Vagina (tissue), 2 donors: Measurements from ENCODE around the gene EME2.

Experiments
- POLR2A ChIP-seq, 2 donors: fragments of 450-650 bp; IDR thresholded peaks; one replicate each; pipeline ENCODE4 v1.6.1; 2017; ENCODE audit warnings: antibody characterized with exemption in 2 of 2, mild to moderate bottlenecking in 2 of 2, moderate library complexity in 2 of 2
- POLR2AphosphoS5 ChIP-seq, 2 donors: sonication (generic); formaldehyde crosslinking; IDR thresholded peaks; one replicate each; pipeline ENCODE4 v1.9.0; 2017; ENCODE audit warnings: antibody characterized with exemption in 2 of 2, mild to moderate bottlenecking in 2 of 2, low read depth in 1 of 2; ENCODE audit not compliant: insufficient read depth in 1 of 2
- TF ChIP-seq, protein P1 (sequence below), 3 experiments: fragments of 450-650 bp in 2 of 3; fragments of 200-600 bp in 1 of 3; sonication (generic) in 1 of 3; IDR thresholded peaks; one replicate each; pipeline ENCODE4 v1.5.1; 2017 to 2019; ENCODE audit warnings: antibody characterized with exemption in 3 of 3, mild to moderate bottlenecking in 2 of 3, moderate library complexity in 2 of 3

DNA sequence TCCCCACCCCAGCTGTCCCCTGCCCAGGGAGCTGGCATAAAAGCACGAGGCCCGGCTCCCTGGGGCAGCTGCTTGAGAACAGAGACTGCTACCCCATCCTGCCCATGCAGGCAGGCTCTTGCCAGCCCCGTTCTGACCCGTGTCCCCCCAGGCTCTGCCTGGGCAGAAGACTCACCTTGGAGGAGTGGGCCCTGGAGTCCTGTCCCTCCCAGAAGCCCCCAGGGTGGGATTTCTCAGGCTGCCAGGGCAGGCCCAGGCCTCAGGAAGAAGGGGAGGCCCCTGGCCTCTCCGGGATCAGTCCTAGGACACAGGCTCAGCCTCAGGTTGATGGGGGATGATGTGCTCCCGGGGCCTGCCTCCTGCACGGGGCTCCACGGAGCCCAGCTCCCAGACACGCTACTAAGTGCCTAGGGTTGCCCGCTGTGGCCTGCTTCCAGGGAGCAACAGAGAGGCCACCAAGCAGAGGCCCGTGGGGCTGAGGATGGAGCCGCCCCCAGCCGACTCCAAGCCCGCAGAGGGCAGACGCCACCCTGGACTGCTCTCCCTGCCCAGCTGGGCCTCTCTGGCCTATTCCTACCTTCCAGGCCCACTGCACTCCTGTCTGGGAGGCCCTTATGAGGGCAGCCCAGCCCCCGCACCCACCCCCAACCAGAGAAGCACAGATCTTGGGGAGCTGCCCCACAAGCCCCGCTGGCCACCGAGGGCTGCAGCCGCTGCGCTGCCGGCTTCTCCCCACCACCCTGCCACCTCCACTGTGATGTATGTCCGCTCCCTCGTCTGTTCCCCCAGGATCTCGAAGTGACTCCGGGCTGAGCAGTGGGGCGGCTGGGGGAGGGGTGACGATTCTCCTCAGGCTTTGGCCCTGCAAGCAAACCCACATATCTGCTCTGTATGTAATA, 3.0 kb upstream of the EME2 start:
- TF ChIP-seq, protein P1, sequence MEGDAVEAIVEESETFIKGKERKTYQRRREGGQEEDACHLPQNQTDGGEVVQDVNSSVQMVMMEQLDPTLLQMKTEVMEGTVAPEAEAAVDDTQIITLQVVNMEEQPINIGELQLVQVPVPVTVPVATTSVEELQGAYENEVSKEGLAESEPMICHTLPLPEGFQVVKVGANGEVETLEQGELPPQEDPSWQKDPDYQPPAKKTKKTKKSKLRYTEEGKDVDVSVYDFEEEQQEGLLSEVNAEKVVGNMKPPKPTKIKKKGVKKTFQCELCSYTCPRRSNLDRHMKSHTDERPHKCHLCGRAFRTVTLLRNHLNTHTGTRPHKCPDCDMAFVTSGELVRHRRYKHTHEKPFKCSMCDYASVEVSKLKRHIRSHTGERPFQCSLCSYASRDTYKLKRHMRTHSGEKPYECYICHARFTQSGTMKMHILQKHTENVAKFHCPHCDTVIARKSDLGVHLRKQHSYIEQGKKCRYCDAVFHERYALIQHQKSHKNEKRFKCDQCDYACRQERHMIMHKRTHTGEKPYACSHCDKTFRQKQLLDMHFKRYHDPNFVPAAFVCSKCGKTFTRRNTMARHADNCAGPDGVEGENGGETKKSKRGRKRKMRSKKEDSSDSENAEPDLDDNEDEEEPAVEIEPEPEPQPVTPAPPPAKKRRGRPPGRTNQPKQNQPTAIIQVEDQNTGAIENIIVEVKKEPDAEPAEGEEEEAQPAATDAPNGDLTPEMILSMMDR (IDR thresholded peaks at IDR 0.05), result no peak
- TF ChIP-seq POLR2A (IDR thresholded peaks at IDR 0.05) (no peak), POLR2AphosphoS5 (IDR thresholded peaks at IDR 0.05; ENCODE audit: insufficient read depth in 1 of 2, low read depth in 1 of 2) (no peak)
